Fibroblast of villous mesenchyme (primary cell): ENCODE results near the gene LCE1B. TPM values are rescaled to one million over a fixed set of nuclear protein-coding genes. Genes with fewer than 3 reads are reported as not detected.

Experiments used
- DNase-seq: peaks from one replicate; pipeline ENCODE4 v3.0.0-alpha.2; 2010; ENCODE audit warnings: low read depth
- H3K4me3 ChIP-seq: 2 replicates; pipeline ENCODE4 v1.5.1; 2011; ENCODE audit warnings: low read depth, mild to moderate bottlenecking, low read length
- CTCF ChIP-seq: IDR thresholded peaks from 2 replicates; pipeline ENCODE4 v1.5.1; 2012; ENCODE audit warnings: low read depth, mild to moderate bottlenecking, low read length; ENCODE audit not compliant: insufficient read depth
- total RNA-seq: library from RNA; depleted of rRNA; stranded (reverse); fragments of >200 nt; gene quantifications from 2 replicates; pipeline ENCODE4 v1.2.3, GENCODE V29; 2012

Gene LCE1B
- total RNA-seq, 1 donor, result not detected

- TF ChIP-seq CTCF, result no peak
- H3K4me3 ChIP-seq, result no peak overlapping the region
- DNase-seq, result no peak
Measured at GRCh38 chr1:152817309-152817708, 5.5 kb downstream of the LCE1B start.

- DNase-seq, result no peak
- TF ChIP-seq CTCF, result no peak
Measured at GRCh38 chr1:152823294-152823693, 11.5 kb downstream of the LCE1B start.

GRCh38 chr1:152824964-152825363, 13.2 kb downstream of the LCE1B start:
- TF ChIP-seq CTCF, result no peak
- H3K4me3 ChIP-seq, result no peak overlapping the region
- DNase-seq, result no peak

More at GRCh38 chr1:152823294-152823693, 11.5 kb downstream of the LCE1B start:
- H3K4me3 ChIP-seq, result no peak overlapping the region

- no peak for TF ChIP-seq CTCF
- no peak for DNase-seq
- no peak within 1 kb of the TSS for H3K4me3 ChIP-seq
Measured at GRCh38 chr1:152827173-152827572, 15.4 kb downstream of the LCE1B start, which contains the start of gene LCE1A. Gene LCE1A, plus strand, starts transcription at chr1:152827473. Its CDS starts 0 bp downstream, at chr1:152827473.

GRCh38 chr1:152836870-152837269, 25.1 kb downstream of the LCE1B start:
- H3K4me3 ChIP-seq, result no peak overlapping the region
- no peak for TF ChIP-seq CTCF
- DNase-seq, result no peak

- H3K4me3 ChIP-seq, result no peak within 1 kb of the TSS
- no peak for TF ChIP-seq CTCF
- no peak for DNase-seq
Measured at GRCh38 chr1:152842556-152842955, 30.8 kb downstream of the LCE1B start, which contains the start of gene LCE6A. Gene LCE6A, plus strand, starts transcription at chr1:152842856. Its CDS starts 665 bp downstream, at chr1:152843521.

GRCh38 chr1:152855661-152856060, 43.9 kb downstream of the LCE1B start:
- DNase-seq, result no peak
- H3K4me3 ChIP-seq, result no peak overlapping the region
- TF ChIP-seq CTCF, result no peak
